Peyer's patch (tissue), 4 donors: ENCODE results near the gene ACTL10. TPM values are rescaled to one million over a fixed set of nuclear protein-coding genes. Genes with fewer than 3 reads are reported as not detected.

Experiments used
- DNase-seq, 3 donors: peaks; one replicate each; pipeline ENCODE4 v3.0.0-alpha.2; 2017 to 2019
- H3K27ac ChIP-seq, 4 donors: fragments of 200-600 bp; sonication (generic); one replicate each; pipeline ENCODE4 v1.5.1; 2016 to 2019
- H3K27me3 ChIP-seq, 2 donors: fragments of 200-600 bp; sonication (generic); one replicate each; pipeline ENCODE4 v1.5.1; 2019
- H3K36me3 ChIP-seq, 3 donors: fragments of 200-600 bp; sonication (generic); one replicate each; pipeline ENCODE4 v1.5.1; 2016 to 2019
- H3K4me1 ChIP-seq, 4 donors: fragments of 200-600 bp; sonication (generic); one replicate each; pipeline ENCODE4 v1.5.1; 2016 to 2019
- H3K4me3 ChIP-seq, 4 donors: fragments of 200-600 bp; sonication (generic); 1 replicate in 3 of 4; 2 replicates in 1 of 4; pipeline ENCODE4 v1.5.1; 2016 to 2019; ENCODE audit warnings: mild to moderate bottlenecking in 1 of 4
- H3K9me3 ChIP-seq, 4 donors: fragments of 200-600 bp; sonication (generic); one replicate each; pipeline ENCODE4 v1.5.1; 2016 to 2019; ENCODE audit warnings: mild to moderate bottlenecking in 1 of 4
- CTCF ChIP-seq, 6 experiments: fragments of 450-650 bp in 4 of 6; fragments of 200-600 bp in 2 of 6; sonication (generic) in 1 of 6; IDR thresholded peaks; one replicate each; pipeline ENCODE4 v1.5.1; 2017 to 2019; ENCODE audit warnings: antibody characterized with exemption in 6 of 6, mild to moderate bottlenecking in 3 of 6, moderate library complexity in 1 of 6
- POLR2A ChIP-seq, 2 donors: fragments of 450-650 bp; IDR thresholded peaks; one replicate each; pipeline ENCODE4 v1.5.1; 2017; ENCODE audit warnings: antibody characterized with exemption in 2 of 2, mild to moderate bottlenecking in 2 of 2, moderate library complexity in 2 of 2
- total RNA-seq, 4 donors: library from RNA; depleted of rRNA; stranded (reverse); fragments of >200 nt; gene quantifications; one replicate each; pipeline ENCODE4 v1.1.0, GENCODE V29; 2016

Gene ACTL10
- total RNA-seq, 4 donors from 2014 or later: 1.2 to 3.1 (median 2.5) TPM; not detected in 1

- DNase-seq: no peak
- Histone ChIP-seq H3K36me3 (peaks cover 0 to 38% (median 0%) of the 10 kb centered on the region in 3 donors), H3K4me1 (peaks cover 0 to 18% (median 6%) of the 10 kb centered on the region in 4 donors), H3K4me3 (no peak overlapping the region), H3K9me3 (no peaks in the 10 kb centered on the region), H3K27me3 (no peaks in the 10 kb centered on the region), H3K27ac (no peak overlapping the region)
- TF ChIP-seq POLR2A (IDR thresholded peaks at IDR 0.05): no peak
- TF ChIP-seq CTCF (IDR thresholded peaks at IDR 0.05): no peak
Observed at GRCh38 chr20:33716498-33716897, 49.8 kb downstream of the ACTL10 start.

Other genes with a start within 250 kb of the ACTL10 start
- gene SNTA1, start 223.2 kb upstream of the ACTL10 start, total RNA-seq: 10 to 100 TPM; 12.1 to 15.0 (median 14.4) TPM
- gene CBFA2T2, start 176.8 kb upstream of the ACTL10 start, total RNA-seq: 10 to 100 TPM; 31.2 to 51.3 (median 37.8) TPM
- gene C20orf144, start 4.6 kb upstream of the ACTL10 start, total RNA-seq: not detected
- 100 to 1,000 TPM in 3 of 4 donors, 10 to 100 TPM in 1; 77.1 to 146 (median 110) TPM for gene NECAB3, start 7.5 kb downstream of the ACTL10 start, total RNA-seq
- 10 to 100 TPM in 1 of 4 donors, 1 to 10 TPM in 3; 2.1 to 32.2 (median 4.9) TPM for gene E2F1, start 19.4 kb downstream of the ACTL10 start, total RNA-seq
- 10 to 100 TPM in 2 of 4 donors, 1 to 10 TPM in 1, under 1 TPM in 1; 0.83 to 15.3 (median 8.1) TPM for gene PXMP4, start 53.4 kb downstream of the ACTL10 start, total RNA-seq
- 10 to 100 TPM in 1 of 4 donors, 1 to 10 TPM in 3; 2.5 to 13.5 (median 3.6) TPM for gene ZNF341, start 65.1 kb downstream of the ACTL10 start, total RNA-seq
- 100 to 1,000 TPM in 3 of 4 donors, 10 to 100 TPM in 1; 80.0 to 137 (median 111) TPM for gene CHMP4B, start 144.4 kb downstream of the ACTL10 start, total RNA-seq